Kidney epithelial cell (primary cell): ENCODE measurements around the gene ANKMY1. TPM values are rescaled to one million over a fixed set of nuclear protein-coding genes. Genes with fewer than 3 reads are reported as not detected.
"Not testable (repeated sequence)": the region's sequence is repeated elsewhere in the genome, so short reads cannot be mapped to it uniquely, and the experiment has no call there.

Source experiments
- DNase-seq: peaks from one replicate; pipeline ENCODE4 v3.0.0-alpha.2; 2010; ENCODE audit warnings: low read depth
- H3K27me3 ChIP-seq: 2 replicates; pipeline ENCODE4 v1.6.0; 2011; ENCODE audit warnings: low read length; ENCODE audit not compliant: control insufficient read depth, insufficient read depth
- H3K36me3 ChIP-seq: 2 replicates; pipeline ENCODE4 v1.5.1; 2011; ENCODE audit warnings: low read length; ENCODE audit not compliant: control insufficient read depth, insufficient read depth
- H3K4me3 ChIP-seq: 2 replicates; pipeline ENCODE4 v1.5.1; 2011; ENCODE audit warnings: low read depth, mild to moderate bottlenecking, control low read depth, low read length
- total RNA-seq: library from RNA; depleted of rRNA; stranded (reverse); fragments of >200 nt; gene quantifications from 2 replicates; pipeline ENCODE4 v1.2.3, GENCODE V29; 2015
- TF ChIP-seq, protein P1 (sequence below): IDR thresholded peaks from 2 replicates; pipeline ENCODE4 v1.5.1; 2011; ENCODE audit warnings: mild to moderate bottlenecking, moderate library complexity, low read length, control low read depth, inconsistent platforms; ENCODE audit not compliant: insufficient read depth, poor library complexity, severe bottlenecking

ANKMY1 gene
- total RNA-seq, 1 donor from 2014 or later, result 7.1 TPM

GRCh38 chr2:240494942-240495341 lies 62.8 kb downstream of the ANKMY1 start:
- H3K36me3 ChIP-seq, DNase-seq, H3K4me3 ChIP-seq, H3K27me3 ChIP-seq: not testable (repeated sequence)
- TF ChIP-seq, protein P1, sequence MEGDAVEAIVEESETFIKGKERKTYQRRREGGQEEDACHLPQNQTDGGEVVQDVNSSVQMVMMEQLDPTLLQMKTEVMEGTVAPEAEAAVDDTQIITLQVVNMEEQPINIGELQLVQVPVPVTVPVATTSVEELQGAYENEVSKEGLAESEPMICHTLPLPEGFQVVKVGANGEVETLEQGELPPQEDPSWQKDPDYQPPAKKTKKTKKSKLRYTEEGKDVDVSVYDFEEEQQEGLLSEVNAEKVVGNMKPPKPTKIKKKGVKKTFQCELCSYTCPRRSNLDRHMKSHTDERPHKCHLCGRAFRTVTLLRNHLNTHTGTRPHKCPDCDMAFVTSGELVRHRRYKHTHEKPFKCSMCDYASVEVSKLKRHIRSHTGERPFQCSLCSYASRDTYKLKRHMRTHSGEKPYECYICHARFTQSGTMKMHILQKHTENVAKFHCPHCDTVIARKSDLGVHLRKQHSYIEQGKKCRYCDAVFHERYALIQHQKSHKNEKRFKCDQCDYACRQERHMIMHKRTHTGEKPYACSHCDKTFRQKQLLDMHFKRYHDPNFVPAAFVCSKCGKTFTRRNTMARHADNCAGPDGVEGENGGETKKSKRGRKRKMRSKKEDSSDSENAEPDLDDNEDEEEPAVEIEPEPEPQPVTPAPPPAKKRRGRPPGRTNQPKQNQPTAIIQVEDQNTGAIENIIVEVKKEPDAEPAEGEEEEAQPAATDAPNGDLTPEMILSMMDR, result peak; percentile 17

- H3K36me3 ChIP-seq, result no peaks in the 10 kb centered on the region
- H3K27me3 ChIP-seq, result no peaks in the 10 kb centered on the region
- no peak for DNase-seq
- no peak overlapping the region for H3K4me3 ChIP-seq
- TF ChIP-seq, protein P1, result no peak
Observed at GRCh38 chr2:240494194-240494793, 63.5 kb downstream of the ANKMY1 start.

GRCh38 chr2:240491483-240491882 lies 66.3 kb downstream of the ANKMY1 start:
- TF ChIP-seq, protein P1, result no peak
- DNase-seq, result no peak

GRCh38 chr2:240482141-240482540 lies 75.6 kb downstream of the ANKMY1 start:
- TF ChIP-seq, protein P1, result no peak
- Histone ChIP-seq H3K27me3 (peaks cover 3% of the 10 kb centered on the region), H3K4me3 (no peak overlapping the region), H3K36me3 (no peaks in the 10 kb centered on the region)
- no peak for DNase-seq

More at GRCh38 chr2:240491483-240491882, 66.3 kb downstream of the ANKMY1 start:
- H3K36me3 ChIP-seq, result no peaks in the 10 kb centered on the region
- H3K4me3 ChIP-seq, result no peak overlapping the region
- H3K27me3 ChIP-seq, result no peaks in the 10 kb centered on the region

DNA sequence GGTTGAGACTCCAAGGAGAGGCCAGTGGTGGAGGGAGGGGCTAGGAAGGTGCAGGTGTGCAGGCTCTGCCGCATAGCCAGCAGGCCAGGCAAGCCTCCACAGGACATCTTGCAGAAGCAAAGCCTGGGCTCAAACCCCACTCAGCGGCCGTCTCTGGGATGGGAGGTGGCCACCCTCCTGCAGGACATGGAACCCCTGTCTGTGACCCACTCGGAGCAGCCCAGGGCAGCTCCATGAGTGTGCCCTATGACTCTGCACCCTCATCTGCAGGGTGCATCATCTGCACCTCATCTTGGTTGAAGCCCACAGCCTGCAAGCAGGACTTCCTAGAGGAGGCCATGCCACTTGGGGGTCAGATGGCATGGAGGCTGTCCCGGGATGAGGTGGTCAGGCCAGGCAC lies 76.1 kb downstream of the ANKMY1 start:
- Histone ChIP-seq H3K27me3 (peaks cover 3% of the 10 kb centered on the region), H3K4me3 (no peak overlapping the region), H3K36me3 (no peaks in the 10 kb centered on the region)
- TF ChIP-seq, protein P1, result no peak
- DNase-seq, result no peak
